GM21515 (cell line): ENCODE data around the gene ECM1.
A peak's percentile ranks its signal among the peaks of the same experiment; 100 is the strongest.

ENCODE experiments used
- ATAC-seq: cut with Tn5 transposase; IDR thresholded peaks from one replicate; pipeline ENCODE4 v1.9.1; 2021; ENCODE audit not compliant: unreplicated experiment

ECM1 gene

DNA sequence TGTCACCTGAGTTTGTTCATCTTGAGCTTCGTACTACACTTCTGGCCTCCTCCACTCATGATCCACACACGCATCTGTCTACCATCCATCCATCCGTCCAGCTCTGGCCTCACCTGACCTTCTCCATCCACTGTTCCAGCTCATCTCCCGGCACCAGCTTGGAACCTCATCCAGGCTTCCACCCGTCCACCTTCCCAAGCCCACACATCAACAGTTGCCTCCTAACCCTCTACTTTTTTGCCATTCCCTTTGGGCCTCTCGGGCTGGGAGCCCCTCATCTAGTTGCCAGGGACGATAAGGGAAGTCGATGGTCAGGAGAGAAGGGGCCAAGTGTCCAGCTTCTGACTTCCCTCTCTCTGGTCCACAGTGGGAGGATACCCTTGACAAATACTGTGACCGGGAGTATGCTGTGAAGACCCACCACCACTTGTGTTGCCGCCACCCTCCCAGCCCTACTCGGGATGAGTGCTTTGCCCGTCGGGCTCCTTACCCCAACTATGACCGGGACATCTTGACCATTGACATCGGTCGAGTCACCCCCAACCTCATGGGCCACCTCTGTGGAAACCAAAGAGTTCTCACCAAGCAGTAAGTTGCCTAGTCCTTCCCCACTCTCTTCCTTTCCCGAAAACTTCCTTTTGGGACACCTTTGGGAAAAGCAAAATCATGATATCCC lies 4.2 kb downstream of the ECM1 start:
- no peak for ATAC-seq

DNA sequence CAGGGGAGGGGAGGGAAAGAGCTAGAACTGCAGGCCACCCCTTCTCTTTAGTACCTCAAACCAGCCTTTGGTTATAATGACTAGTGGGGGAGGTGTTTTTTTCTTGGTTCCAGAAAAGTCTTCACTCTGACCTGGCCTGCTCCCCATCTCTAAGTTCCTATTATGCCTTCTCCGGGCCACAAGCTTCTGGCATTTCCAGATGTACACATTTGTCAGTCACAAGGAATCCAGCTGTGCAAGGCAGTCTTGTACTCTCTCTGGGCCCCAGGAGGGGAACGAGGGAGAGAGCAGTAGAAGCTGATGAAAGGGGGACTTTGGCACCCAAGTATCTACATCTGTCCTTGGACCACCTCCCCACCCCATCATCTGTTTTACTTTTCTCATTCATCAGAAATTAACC lies 4.9 kb downstream of the ECM1 start:
- ATAC-seq: no peak

DNA sequence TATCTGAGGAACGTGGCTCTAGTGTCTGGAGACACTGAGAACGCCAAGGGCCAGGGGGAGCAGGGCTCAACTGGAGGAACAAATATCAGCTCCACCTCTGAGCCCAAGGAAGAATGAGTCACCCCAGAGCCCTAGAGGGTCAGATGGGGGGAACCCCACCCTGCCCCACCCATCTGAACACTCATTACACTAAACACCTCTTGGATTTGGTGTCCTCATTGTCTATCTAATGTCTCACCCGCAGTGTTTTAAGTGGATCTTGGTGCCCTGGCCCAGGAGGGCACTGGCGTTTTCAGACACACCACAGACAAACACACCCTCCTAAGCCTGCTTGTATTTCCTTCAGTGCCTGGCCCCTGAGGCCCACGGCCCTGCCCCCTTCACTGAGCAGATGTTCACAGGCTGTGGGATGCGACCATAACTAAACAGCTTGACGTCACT lies 5.5 kb downstream of the ECM1 start:
- ATAC-seq: no peak

DNA sequence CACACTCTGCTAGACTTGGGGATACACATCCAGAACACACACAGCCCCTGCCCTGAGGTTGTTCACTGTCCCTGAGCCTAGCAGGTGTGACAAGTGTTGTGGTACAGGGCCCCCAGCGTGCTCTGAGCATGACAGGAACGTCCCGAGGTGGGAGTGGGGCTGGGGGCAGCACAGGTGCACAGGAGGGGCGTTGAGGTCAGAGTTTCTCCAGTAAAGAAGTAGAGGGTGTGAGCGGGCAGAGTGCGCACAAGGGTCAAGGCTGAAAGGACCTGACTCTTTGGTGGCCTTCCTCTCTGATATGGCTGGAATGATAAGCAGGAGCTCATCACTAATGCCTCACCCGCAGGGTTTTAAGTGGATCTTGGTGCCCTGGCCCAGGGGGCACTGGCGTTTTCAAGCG lies 6.4 kb downstream of the ECM1 start:
- ATAC-seq: no peak

DNA sequence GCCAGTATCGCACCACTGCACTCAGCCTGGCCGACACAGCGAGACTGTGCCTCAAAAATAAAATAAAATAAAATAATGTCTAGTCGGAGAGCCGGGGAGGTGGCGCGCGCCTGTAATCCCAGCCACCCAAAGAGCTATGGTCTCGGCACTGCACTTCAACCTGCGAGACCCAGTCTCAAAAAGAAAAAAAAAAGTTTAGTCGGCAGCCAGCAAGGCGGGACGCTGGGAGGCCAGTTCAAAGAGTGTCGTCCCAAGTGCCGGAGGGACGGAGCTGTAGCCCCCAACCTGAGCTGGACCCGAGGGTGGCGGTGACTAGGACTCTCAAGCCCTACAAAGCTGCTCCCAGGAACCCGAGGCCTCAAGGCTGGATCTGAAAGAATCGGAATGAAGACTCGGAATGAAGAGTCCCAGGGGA lies 7.0 kb downstream of the ECM1 start:
- ATAC-seq: no peak

DNA sequence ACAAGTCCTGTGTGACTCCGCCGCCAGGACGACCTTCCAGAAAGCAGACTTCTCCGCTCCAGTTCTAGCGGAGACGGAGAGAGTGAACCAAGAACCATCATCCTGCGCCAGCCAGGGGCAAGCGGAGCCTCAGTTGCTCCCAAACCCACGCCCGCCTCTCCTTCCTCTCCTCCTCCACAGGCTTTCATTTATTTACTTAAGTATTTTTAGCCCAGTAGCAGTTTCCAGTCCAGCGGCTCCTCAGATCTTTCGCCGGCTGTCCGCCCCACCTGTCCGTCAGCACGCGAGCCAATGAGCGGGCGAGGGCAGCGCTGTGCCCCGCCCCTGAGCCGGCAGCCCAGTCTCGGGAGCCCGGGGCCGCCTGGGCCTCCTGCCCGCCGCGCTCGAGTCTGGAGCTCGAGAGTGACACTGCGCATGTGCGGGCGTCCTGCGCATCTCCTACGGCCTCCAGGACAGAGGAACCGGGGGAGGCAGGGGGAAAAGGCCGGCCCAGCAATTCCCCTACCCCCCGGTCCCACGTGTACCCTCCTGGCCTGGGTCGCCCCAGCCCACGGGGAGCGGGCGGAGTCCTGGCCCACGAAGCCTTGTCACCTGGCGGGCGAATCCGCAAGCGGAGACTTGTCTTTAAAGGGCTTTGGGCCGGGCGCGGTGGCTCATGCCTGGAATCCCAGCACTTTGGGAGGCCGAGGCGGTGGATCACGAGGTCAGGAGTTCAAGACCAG lies 7.6 kb downstream of the ECM1 start, which contains the start of gene FALEC:
FALEC (plus strand) TSS at position 425 of the 722 bp plus-strand sequence.
- peak; percentile 91 for ATAC-seq

DNA sequence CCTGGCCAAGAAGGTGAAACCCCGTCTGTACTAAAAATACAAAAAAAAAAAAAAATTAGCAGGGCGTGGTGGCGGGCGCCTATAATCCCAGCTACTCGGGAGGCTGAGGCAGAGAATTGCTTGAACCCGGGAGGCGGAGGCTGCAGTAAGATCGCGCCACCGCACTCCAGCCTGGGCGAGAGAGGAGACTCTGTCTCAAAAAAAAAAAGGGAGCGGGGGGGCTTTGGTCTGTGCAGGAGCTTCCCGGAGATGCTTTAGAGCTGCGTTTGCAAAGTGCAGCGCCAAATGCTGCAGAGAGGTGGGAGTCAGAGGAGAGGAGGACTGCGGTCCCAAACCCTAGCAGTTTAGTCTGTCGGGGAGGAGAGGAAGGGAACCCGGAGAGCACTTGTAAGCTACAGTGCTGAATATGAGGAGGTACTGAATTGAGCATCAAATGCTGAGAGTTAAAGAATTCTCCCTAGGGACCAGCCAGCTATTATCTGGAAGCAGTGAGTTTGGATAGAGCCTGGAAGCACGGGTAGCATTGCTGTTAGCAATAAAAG lies 8.2 kb downstream of the ECM1 start:
- ATAC-seq: no peak

DNA sequence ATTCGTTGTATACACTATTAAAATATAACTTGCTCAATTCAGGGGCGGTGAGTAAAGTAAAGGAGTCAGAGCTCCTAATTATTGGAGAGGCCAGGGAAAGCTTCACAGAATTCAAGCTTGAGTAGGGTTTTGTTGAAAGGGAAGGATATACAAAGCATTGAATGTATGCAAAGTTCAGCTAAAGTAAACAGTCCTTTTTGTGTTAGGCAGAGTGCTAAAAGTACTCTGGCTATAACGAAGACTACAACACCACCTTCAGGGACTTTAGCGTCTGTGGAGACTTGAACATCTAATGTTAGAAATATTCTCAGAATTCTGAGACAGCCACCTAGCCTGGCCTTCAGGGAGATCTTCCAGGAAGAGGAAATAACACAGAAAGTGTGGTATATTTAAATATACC lies 8.7 kb downstream of the ECM1 start:
- ATAC-seq: no peak

DNA sequence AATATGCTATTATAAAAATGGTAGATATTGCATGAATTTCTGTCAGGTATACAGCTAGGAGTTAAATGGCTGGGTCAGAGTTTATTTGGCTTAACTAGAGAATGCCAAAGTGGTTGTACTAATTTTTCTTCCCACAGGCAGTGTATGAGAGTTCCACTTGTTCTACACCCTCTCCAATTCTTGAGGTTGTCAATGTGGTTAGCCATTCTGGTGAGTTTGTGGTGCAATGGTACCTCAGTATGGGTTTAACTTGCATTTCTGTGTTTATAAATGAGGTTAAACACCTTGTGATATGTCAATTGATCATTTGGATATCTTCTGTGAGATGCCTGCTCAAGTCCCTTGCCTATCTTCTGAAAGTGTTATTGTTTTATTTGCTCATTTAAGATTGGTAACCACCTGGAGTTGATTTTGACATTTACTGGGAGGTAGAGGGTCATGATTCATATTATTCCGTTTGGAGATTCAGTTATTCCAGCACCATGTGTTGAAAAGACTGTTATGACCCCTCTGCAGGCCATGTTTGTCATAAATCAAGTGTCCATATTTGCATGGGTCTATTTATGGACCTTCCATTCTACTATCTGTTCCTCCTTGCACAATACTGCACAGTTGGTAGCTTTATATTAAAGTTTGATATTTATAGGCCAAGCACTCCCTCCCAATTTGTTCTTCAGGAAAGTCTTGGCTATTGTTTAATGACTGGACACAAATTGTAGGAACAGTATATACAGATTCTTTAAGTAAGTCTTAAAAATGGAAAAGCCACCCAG lies 13.5 kb downstream of the ECM1 start:
- no peak for ATAC-seq

DNA sequence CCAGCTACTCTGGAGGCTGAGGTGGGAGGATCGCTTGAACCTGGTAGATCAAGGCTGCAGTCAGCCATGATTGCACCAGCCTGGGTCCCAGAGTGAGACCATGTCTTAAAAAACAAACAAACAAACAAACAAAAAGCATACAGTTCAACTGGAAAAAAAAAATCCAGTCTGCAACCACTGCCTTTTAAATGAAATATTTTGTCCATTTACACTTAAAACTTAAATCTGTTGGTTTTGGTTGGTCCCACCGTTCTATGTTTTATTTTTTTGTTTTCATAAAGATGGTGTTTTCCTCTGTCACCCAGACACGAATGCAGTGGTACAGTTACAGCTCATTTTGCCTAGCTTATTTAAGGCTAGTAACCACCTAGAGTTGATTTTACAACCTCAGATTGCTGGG lies 17.4 kb downstream of the ECM1 start:
- ATAC-seq: no peak

DNA sequence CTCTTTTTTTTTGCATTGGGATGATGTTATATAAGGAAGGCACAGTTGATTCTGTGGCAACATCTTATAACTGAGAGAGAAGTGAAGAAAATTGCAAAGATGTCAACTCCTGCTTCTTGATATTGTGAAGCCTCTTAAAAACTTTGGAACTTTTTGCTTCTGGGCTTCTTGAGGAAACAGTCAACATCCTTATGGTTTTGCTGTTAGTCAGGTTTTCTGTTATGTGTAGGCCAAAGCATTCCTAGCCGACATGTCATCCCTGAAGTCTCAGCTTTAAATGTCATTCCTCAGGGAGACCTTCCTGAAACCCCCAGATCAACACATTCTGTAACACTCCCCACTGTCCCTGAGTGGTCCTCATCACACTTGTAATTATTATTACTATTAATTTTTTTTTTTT lies 20.3 kb downstream of the ECM1 start:
- no peak for ATAC-seq

DNA sequence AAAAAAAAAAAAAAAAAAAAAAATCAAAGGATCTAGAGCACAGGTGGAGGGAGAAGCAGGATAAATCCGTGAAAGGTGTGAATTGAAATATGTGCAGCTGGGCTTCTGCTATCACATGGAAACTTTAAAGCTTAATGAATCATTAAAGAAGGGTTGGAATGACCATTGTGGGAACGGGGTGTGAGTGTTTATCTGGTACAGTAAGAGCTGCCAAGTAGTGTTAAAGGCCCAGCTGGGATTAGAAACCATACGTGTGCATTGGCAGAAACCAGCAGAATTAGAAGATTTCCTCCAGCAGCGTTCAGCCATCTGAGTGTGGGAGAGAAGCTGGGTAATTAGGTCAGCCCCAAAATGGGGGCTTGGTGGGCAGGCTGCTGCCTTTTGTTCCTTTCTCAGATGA lies 21.1 kb downstream of the ECM1 start:
- ATAC-seq: no peak

DNA sequence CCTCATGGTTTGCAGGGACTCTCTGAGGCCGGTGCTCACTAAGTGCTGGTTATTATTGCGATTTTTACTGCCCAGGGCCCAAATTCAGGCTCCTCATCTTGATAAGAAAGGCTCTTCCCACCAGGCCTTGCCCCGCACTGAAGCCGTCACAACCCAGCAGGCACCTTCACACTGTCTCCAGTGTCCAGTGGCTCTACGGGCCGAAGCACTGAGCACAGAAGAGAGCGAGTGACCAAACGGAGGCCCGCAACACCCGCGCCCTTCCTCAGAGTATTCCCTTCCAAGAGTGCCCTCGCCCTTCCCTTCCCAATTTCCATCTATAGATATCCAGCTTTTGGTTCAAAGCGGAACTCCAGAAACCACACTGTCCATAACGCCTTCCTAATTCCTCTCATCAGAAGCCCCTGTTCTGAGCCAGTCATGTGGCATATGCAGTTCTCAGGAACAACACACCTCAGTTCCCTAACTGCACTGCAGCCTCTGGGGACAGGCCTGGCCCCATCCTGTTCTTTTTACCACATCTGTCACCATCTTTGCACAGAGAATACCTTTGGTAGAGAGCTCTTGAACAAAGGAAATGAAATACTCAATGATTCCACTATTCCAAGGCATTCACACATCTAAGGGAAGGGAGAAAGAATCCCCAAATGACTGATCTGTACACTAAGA lies 22.7 kb downstream of the ECM1 start:
- ATAC-seq: no peak

DNA sequence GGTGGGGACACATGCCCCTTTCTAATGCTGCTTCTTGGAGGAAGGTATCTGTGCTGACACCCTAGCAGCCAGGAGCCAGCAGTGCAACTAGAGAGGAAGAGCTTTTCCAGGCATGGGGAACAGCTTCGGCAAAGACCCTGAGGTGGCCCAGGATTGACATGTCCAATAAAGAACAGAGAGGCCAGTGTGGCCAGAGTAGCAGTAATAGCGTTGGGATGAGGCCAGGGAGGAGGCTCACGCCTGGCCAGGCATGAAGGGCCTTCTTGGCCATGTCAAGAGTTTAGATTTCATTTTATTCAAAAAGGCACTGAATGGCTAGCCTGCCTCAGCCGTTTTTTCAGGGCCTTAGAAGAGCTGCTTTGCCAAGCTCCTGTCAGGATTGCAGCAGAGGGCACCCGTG lies 25.0 kb downstream of the ECM1 start:
- no peak for ATAC-seq

DNA sequence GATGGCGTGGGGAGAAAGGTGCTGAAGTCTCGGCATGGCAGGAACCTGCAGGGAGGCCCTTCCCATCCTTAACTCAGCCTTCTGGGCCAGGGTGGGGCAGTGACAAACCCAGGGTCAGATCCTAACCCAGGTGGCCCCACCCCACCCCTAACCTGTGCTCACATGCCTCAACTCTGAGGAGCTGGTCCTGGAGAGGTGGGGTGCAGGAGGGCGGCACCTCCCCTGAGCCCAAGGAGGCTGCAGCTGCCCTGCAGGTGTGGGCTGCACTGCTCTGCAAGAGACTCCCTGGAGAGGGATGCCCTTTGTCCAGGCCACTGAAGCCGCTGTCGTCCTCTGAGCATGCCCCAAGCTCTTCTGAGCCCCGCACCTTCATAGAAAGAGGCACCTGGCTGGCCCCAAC lies 26.1 kb downstream of the ECM1 start:
- no peak for ATAC-seq

DNA sequence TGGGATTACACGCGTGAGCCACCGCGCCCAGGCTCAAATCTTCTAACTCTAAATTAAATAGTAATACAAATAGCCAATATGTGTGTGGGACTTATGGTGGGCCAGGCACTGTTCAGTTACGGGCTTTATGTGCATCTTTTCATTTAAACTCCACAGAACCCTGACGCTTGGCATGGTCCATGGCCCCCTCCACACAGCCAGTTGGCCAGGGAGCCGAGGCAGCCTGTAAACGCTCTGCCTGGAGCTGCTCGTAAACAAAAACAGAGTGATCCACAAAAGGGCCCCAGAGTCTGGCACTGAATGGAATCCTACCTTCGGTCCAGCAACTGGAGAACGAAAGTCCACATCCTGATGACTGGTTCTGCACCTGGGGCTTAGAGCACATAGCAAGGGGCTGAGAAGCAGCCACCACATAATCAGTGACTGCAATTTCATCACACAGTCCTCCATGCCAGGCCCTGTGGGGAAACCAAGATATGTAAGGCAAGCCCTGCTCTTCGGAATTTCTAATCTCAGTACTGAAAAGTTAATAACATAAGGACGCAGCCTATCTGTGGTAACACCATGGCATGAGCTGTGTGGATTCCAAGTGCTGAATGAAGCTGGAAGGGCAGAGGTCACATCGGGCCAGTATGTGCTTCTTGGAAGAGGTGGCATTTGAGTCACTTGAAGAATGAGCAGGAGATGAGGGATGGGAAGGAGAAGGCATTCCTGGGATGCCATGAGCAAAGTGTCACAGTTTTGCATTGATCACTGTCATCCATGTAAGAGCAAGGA lies 27.8 kb downstream of the ECM1 start:
- no peak for ATAC-seq

DNA sequence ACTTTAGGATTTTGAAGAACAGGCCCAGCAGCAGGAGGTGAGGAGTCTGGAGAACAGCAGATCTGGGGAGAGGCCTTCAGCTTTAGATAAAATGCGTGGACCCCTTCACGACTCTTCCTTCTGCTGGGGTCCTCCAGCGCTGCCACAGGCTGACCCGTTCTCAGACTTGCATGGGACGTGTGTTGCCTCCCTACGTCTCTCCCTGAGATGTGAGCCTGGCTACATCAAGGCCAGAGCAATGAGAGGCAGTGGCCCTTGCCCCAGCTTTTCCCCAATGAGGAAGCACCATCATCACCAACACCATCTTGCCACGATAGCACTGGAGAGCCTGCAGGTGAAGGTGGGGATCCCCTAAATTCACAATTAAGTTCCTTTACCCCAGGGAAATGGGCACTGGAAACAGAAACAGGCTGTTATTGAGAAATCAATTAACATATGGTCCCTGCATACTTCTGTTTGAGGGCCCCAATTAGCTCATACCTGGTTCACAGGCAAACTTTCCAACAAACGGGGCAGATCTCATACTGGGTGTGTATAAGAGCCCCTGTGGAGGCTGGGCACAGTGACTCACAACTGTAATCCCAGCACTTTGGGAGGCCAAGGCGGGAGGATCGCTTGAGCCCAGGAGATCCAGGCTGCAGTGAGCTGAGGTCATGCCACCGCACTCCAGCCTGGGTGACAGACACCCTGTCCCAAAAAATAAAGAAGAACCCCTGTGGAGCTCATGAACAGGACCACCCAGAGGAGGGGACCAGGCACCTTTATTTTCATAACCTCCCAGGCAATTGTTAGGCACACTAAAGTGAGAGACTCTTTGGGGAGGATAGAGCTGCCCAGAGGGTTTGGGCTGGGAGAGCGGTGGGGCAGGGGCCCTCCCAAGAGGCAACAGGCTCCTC lies 29.2 kb downstream of the ECM1 start:
- ATAC-seq: no peak

DNA sequence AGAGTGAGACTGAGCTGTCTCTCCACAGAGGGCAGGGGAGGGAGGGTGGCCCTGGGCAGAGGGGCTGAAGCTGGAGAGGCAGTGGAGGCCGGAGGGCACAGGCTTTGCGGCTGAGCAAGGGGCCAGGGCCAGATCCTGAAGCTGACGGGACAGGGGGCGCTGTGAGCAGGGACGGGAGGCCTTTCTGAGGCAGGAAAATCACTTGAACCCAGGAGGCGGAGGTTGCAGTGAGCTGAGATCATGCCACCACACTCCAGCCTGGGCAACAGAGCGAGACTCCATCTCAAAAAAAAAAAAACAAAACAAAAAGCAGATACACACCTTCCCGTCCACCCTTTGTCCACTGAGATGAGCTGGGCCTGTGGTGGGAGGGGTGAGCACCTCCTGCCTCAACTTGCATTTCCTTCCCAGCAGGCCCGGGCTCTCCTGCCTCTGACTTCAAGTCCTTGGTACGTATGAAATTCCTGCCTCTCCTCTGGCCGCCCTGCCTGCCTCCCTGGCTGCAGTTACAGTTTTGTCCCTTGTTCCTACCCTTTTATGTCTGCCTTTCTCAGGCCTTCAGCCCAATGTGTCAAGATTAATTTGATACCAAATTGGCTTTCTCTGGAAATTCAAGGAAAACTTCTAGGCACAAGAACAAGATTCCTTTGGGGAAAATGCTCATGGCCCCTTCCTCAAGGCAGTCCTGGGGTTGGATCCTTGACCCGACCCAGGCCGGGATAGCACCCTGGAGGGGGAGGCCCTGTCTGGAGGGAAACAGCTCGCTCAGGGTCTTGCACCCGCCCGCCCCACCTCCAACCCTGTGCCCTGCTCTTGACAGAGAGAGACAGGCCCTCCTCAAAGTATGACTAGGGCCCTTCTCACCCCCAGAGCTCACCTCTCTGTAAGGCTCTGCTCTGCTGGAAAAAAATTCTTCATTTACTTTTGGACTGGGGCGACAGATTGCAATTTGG lies 30.1 kb downstream of the ECM1 start:
- no peak for ATAC-seq
